HepG2 (cell line): ENCODE data around the gene BTBD3. TPM values are rescaled to one million over a fixed set of nuclear protein-coding genes. Genes with fewer than 3 reads are reported as not detected.
A peak's percentile ranks its signal among the peaks of the same experiment; 100 is the strongest.

Source experiments
- ARID3A ChIP-seq: IDR thresholded peaks from 2 replicates; pipeline ENCODE4 v1.6.1; 2012; ENCODE audit warnings: low read depth, low read length, improper control_type of control experiment
- ARNT ChIP-seq: fragments of 450-650 bp; IDR thresholded peaks from 2 replicates; pipeline ENCODE4 v1.6.1; 2017
- ATAD3A ChIP-seq: sonication (generic); formaldehyde crosslinking; IDR thresholded peaks from 2 replicates; pipeline ENCODE4 v1.4.0; 2020; ENCODE audit warnings: missing genetic modification reagents
- CTCF ChIP-seq: sonication (generic); formaldehyde crosslinking; IDR thresholded peaks from 2 replicates; pipeline ENCODE4 v1.5.0; 2020; ENCODE audit warnings: mild to moderate bottlenecking, missing genetic modification reagents, moderate library complexity
- GATAD2A ChIP-seq: IDR thresholded peaks from 2 replicates; pipeline ENCODE4 v1.6.1; 2016
- HMGXB3 ChIP-seq: sonication (generic); formaldehyde crosslinking; IDR thresholded peaks from 2 replicates; pipeline ENCODE4 v1.4.0; 2020; ENCODE audit warnings: missing genetic modification reagents, borderline replicate concordance
- KAT7 ChIP-seq: IDR thresholded peaks from 2 replicates; pipeline ENCODE4 v1.6.1; 2018; ENCODE audit warnings: borderline replicate concordance, missing compliant biosample characterization
- NAIF1 ChIP-seq: sonication (generic); formaldehyde crosslinking; IDR thresholded peaks from 2 replicates; pipeline ENCODE4 v1.5.0; 2020; ENCODE audit warnings: mild to moderate bottlenecking, missing genetic modification reagents, borderline replicate concordance
- NFKBIZ ChIP-seq: IDR thresholded peaks from 2 replicates; pipeline ENCODE4 v1.6.1; 2018; ENCODE audit warnings: missing genetic modification reagents, missing compliant biosample characterization
- NR2F1 ChIP-seq, 2 experiments: fragments of 450-650 bp in 1 of 2; formaldehyde crosslinking in 1 of 2; IDR thresholded peaks; 2 replicates each; pipeline versions ENCODE4 v1.5.0 to v1.6.1; 2016 to 2020; ENCODE audit warnings: mild to moderate bottlenecking in 1 of 2, missing compliant biosample characterization in 1 of 2, missing genetic modification reagents in 1 of 2, moderate library complexity in 1 of 2
- POLR2AphosphoS5 ChIP-seq: IDR thresholded peaks from 2 replicates; pipeline ENCODE4 v1.6.1; 2012; ENCODE audit warnings: low read depth, low read length
- PREB ChIP-seq: sonication (generic); formaldehyde crosslinking; IDR thresholded peaks from 2 replicates; pipeline ENCODE4 v1.4.0; 2020; ENCODE audit warnings: missing genetic modification reagents
- ZNF138 ChIP-seq: sonication (generic); formaldehyde crosslinking; IDR thresholded peaks from 2 replicates; pipeline ENCODE4 v1.5.0; 2020; ENCODE audit warnings: mild to moderate bottlenecking, low read depth, missing genetic modification reagents
- ZNF260 ChIP-seq: sonication (generic); formaldehyde crosslinking; IDR thresholded peaks from 2 replicates; pipeline ENCODE4 v1.4.0; 2020; ENCODE audit warnings: missing genetic modification reagents, low read depth, mild to moderate bottlenecking, borderline replicate concordance
- ZNF484 ChIP-seq: sonication (generic); formaldehyde crosslinking; IDR thresholded peaks from 2 replicates; pipeline ENCODE4 v1.5.1; 2020; ENCODE audit warnings: mild to moderate bottlenecking, low read depth, missing genetic modification reagents, borderline replicate concordance
- ZUFSP ChIP-seq: sonication (generic); formaldehyde crosslinking; IDR thresholded peaks from 2 replicates; pipeline ENCODE4 v1.9.0; 2021; ENCODE audit warnings: missing genetic modification reagents, mild to moderate bottlenecking, borderline replicate concordance
- polyA plus RNA-seq, 8 experiments: library from polyadenylated mRNA; depleted of rRNA in 3 of 8; stranded (reverse) in 7 of 8; unstranded in 1 of 8; fragments of >200 nt; fragmentation: Illumina TruSeq in 4 of 8; extraction: Trizol in 4 of 8; gene quantifications; 2 replicates each; pipeline versions ENCODE4 v1.2.1 to v1.2.3, GENCODE V29; 2011 to 2016; ENCODE audit warnings: low read depth in 4 of 8, missing spikeins in 1 of 8, mixed read lengths in 1 of 8; ENCODE audit not compliant: insufficient read depth in 1 of 8
- total RNA-seq, 5 experiments: library from RNA; depleted of rRNA; stranded (reverse); fragments of >200 nt; fragmentation: Illumina TruSeq; extraction: Trizol; gene quantifications; 2 replicates each; pipeline ENCODE4 v1.2.3, GENCODE V29; 2016; ENCODE audit warnings: low read depth in 1 of 5

The BTBD3 gene
- total and polyA plus RNA-seq, 2 of the 13 experiments (the other 11 are each of a cell fraction or from before 2014, with no cell fraction given), result 32.2 to 41.8 TPM

GRCh38 chr20:11891776-11892545 lies 25.7 kb upstream of the BTBD3 start (continued):
- TF ChIP-seq NR2F1 (CRISPR knock-in tag; IDR thresholded peaks at IDR 0.05), result no peak
- TF ChIP-seq ZNF260 (CRISPR knock-in tag), result no peak
- no peak for TF ChIP-seq KAT7 (CRISPR knock-in tag)
- no peak for TF ChIP-seq ZNF484 (CRISPR knock-in tag)
- no peak for TF ChIP-seq ZNF138
- TF ChIP-seq GATAD2A, result peak; percentile 72
- no peak for TF ChIP-seq ARID3A
- 0 out of 2 replicates have a peak, but pooled peaks have one; percentile 39 for TF ChIP-seq POLR2AphosphoS5
- TF ChIP-seq ARNT, result no peak
- TF ChIP-seq PREB, result no peak
- no peak for TF ChIP-seq ATAD3A
- TF ChIP-seq NAIF1 (CRISPR knock-in tag), result 0 out of 2 replicates have a peak, but pooled peaks have one; percentile 55
- TF ChIP-seq CTCF (CRISPR knock-in tag), result no peak
- TF ChIP-seq HMGXB3 (CRISPR knock-in tag), result 0 out of 2 replicates have a peak, but pooled peaks have one; percentile 51
- no peak for TF ChIP-seq ZUFSP
- no peak for TF ChIP-seq NFKBIZ (CRISPR knock-in tag)
